GM18526 (cell line): ENCODE results near the gene IGSF9.

Experiments used
- POLR2A ChIP-seq: IDR thresholded peaks from 3 replicates; pipeline ENCODE4 v1.6.1; 2011; ENCODE audit not compliant: insufficient read length; ENCODE audit errors: extremely low read depth

The IGSF9 gene

DNA sequence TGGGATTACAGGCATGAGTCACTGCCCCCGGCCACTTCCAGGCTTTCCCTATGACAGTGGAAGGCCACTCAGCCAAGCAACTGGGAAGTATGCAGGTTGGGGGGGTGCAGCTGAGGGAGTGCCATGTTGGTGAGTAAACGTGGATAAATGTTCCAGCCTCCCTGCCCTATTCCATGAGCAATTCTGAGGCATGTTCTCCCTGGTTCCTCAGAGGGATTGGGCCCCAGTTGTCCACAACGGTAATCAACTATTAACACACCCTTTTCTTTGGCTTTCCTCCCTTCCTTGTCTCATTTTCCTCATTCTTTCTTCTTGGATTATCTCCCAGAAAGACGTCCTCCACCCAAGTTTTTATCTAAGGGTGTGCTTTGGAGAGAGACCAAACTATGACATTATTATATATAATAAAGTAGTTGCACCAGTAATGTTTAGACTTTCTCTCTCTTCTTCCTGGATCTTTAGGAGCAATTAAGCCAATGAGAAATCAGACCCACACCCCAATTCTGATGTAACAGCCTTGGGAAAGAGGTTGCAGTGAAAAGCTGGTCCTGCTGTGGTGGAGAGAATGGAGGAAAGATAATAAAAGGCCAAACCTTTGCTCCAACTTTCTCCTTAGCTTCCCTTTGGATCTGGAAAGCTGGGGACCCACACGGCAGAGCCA lies 15.4 kb upstream of the IGSF9 start:
- TF ChIP-seq POLR2A = no peak

DNA sequence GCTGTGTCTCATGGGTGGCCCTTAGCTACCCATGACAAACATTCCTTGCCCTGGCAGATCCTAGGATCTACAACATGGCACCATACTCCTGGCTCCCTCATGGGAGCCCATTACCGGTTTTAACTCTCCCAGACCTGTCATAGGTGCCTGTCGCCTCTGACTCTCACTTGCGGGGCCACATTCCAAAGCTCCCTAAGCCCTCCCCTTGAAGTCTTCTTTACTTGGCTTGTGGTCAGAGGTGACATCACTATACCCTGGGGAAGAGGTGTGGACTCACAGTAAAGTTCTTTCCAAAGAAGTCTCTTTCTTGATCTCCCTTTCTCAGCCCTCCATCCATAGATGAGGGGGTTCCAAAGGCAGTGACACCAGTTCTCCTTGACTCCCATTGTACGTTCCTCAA lies 14.0 kb upstream of the IGSF9 start:
- TF ChIP-seq POLR2A = no peak

DNA sequence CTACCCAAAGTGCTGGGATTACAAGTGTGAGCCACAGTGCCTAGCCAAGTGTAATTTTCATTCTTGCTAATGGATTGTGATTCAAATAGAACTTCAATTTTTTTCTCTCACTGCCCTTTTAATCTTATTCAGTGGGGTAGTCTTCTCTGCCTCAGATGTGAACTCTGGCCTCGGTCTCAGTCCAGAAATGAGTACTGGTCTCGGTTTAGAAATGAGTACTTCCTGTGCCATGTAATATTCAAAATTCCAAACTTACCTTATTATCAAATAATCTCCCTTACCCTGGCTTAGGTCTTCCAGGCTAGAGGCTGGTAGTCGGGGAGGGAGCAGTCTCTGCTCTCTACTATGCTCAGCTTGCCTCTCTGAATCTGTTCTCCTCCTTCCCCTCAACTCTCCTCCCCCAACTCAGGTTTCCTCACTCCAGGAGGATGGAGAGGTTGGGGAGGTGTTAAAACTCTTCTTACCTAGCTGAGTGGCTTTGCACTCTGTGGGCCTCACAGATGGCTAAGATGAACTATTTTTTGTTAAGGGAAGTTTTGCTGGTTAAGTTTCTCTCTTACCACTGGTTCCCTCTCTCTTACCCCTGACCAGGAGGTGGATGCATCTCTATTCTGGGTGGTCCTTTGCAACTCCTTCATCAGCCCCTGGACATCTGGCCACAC lies 13.4 kb upstream of the IGSF9 start:
- no peak for TF ChIP-seq POLR2A

DNA sequence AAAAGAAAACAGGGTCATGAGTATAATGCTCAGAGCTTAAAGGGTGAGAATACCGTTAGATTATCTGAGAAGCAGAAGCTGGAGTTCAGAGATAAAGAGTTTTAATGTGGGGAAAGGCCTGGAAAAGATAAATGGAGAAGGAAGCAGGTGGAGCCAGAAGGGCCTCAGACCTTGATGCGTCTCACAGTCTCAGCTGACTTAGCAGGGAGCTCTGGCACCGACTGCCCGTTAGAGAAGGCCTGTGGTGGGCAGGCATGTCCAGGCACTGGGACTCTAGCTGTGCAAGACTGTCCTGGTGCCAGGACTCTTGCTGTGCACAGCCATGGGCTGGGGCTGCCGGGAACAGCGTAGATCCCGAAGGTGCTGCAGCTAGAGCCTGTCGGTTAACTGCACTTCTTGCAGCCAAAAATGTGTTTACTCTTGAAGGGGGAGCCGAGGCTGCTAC lies 12.4 kb upstream of the IGSF9 start:
- no peak for TF ChIP-seq POLR2A

DNA sequence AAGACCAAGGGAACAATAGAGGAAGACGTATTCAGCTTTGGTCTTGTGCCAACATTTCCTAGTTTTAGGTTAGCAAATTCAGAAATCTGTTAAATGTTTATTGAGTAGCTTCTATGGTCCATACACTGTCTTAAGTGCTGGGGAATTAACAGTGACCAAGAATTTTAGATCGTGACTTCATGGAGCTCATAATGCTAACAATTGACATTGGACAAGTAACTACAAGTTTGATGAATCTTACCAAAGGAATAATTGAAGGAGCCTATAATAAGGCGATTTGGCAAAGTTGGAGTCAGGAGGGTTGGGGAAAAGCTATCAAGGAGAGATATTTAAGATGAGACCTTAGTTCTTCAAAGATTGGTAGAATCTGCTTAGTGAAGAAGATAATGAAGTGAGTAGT lies 10.0 kb upstream of the IGSF9 start:
- no peak for TF ChIP-seq POLR2A

DNA sequence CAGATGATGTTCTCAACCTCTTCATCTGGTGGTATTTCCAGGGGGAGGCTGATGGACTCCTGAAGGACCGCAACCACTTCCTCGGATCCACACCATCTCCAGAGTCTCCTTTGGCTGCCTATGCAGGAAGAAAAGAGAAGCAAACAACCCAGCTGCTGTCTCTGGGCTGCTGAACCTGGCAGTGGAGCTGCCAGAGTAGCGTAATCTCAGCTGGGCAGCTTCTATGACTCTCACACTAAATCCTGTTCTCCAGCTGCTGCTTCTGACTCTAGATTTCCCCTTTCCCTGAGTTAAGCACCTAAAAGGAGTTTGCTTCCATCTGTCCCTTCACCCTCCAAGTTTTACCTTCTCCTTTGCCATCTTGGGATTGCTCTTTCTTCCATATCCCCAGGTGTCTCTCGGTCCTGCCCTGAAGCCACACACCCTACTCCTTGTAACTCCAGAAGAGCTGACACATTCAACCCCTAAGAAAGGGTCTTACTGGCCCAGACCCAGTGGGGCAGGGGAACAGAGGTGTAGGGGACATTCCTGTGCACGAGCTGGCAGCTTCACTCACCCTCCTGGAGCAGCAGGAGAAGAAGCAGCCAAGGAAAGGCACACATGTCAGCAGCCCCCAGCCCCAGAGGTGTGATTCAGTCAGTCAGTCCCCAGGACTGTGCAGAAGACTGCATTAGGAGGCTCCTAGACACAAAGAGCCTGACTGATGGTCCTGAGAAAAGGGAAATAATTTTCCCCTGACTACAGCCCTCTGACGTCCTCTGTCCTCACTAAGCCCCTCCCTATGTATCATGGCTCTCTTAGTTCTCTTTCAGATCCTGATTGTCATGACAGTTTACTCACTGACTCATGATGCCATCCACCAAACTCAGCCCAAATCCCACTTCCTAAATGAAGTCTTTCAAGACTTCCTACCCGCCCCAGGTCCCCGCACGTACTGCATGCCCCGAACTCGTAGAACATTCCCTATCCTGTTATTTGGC lies 8.4 kb upstream of the IGSF9 start, which contains the start of gene SLAMF9:
Gene SLAMF9 (minus strand): TSS at position 702 of the 980 bp plus-strand sequence. CDS start 100 bp downstream, at position 602.
- TF ChIP-seq POLR2A = no peak

DNA sequence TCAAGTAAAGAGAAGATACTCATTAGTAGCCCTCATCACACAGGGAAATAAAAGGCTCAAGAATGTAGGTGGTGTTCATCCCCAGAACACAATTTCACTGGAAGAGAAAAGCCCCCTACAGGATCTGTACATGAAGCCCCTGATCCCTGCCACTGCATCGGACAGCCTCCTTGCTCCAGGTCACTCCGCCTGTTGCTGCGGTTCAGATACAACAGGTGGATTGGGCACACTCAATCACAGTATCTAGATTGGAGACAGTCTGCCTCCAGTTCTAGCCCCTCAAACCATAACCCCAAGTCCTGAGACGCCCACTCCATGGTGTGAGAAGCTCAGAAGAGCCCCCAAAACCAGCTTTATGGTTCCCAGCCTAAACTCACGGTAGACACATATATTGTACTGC lies 7.5 kb upstream of the IGSF9 start:
- TF ChIP-seq POLR2A = no peak

DNA sequence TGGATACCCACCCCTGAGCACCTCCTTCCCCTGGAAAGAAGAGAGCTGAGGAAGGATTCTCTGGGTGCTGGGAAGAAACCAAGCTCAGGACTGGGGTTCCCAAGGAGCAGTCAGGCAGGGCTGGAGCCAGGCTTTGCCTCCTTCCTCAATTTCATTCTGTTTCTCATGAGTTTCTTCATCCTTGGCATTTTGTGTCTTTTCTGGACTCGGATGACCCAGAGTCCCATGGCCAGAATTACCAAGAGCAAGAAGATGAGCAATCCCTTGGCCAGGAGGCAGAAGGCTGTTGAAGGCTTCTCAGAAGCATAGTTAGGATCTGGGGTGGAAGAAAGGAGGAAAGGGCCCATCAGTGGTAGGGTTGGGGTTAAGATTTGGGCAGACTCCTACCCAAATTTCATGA lies 6.1 kb upstream of the IGSF9 start:
- TF ChIP-seq POLR2A = no peak

DNA sequence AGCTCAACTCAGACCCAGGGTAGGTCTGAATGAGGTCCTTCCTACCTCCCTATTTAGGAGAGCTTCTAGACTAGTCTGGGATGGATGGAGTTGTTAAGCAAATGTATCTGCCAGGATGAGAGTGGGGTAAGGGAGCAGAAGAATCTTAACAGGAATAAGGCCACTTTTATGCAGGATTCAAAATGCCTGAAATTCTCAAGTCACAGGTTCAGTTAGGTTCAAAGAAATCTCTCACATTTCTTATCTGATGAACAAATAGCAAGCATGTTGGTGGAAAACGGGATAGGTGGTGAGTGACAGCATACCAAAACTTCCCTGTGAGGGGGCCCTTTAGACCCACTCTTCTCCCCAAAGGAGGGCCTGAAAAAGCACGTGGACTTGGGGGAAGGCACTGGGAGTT lies 5.6 kb upstream of the IGSF9 start:
- TF ChIP-seq POLR2A = no peak

DNA sequence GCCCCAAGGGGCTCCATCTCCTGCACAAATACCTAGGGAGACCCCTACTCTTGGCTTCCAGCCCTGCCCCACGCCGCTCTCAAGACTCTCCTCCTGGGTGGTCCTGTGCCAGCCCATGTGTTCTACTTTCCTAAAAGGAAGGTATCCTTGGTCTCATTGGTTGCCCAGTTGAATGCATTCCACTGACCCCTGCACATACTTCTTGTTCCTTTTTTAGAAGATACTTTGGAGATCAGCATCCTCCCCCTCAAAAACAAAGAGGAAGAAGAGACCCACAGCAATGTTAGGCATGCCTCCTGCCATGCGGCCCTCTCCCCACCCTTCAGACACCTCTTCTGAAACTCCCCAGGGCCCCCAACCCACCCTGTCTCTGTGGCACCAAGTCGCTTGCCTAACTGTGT lies 4.6 kb upstream of the IGSF9 start:
- TF ChIP-seq POLR2A = no peak

DNA sequence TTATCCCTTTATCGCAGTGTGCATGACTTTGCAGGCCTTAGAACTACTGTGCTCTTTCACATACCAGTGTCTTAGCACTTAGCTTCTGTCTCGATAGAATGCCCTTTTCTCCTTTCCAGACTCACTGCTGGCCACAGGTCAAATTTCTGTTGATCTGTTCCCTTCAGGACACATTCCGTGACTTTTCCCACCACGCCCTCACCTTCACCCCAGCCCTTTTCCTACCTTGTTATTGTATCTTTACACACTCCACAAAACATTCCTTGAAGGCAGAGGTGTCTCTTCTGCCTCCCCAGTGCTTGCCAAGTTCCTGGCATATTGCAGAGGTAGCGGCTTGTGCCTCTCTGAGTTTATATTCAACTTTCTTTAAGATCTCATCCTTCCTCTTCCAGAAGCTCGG lies 3.7 kb upstream of the IGSF9 start:
- TF ChIP-seq POLR2A = no peak

DNA sequence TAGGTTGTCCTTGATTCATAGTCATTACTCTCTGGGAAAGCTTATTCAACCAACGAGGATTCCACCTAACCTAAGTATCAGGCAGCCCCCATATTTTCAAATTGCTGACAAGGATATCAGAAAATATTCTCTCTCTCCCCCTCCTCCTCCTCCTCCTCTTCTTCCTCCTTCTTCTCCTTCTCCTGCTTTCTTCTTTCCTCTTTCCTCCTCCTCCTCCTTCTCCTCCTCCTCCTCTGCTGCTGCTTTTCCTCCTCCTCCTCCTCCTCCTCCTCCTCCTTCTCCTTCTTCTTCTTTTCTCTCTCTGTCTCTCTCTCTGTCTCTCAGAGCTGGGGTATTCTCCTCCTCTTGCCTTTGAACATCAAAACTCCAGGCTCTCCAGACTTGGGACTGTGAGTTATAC lies 2.5 kb upstream of the IGSF9 start:
- no peak for TF ChIP-seq POLR2A

DNA sequence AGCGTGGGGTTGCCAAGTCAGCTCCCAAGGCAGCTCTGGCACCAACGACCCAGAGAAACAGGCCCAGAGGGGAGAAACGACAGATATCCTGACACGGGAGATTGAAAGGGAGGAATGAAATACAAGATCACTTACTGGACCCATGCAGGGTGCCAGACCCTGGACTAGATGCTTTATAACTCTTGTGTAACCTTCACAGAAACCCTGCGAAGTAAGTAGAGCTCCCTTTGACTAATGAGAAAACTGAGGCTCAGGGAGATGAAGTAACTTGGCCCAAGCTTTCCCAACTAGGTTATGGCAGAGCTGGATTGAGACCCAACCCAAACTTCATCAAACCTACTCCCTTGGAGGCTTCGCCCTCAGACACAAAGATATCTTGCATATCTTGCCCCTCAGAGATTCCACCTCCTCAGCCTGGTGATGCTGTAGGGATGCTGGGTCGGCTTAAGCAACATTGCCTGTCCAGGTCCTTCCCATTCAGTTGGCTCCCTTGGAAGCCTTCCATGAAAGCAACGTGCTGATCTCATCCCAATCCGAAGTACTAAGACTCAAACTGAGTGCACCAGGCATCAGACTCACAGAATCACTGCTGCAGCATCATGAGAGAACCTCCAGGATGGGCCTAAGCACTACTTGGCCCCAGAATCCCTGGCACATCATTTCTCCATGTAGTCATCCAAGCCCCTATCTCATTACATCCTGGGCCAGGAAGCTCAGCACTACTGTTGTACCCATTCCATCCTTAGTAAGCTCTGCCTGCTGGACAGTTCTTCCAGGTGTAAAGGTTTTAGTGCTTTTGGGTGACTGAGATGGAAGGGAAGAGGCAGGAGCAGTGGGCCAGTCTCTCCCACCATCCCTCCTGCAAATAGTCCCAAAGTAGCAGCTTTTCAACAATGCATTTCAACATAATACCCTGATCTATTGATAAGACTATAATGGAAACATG lies 1.1 kb upstream of the IGSF9 start:
- no peak for TF ChIP-seq POLR2A

DNA sequence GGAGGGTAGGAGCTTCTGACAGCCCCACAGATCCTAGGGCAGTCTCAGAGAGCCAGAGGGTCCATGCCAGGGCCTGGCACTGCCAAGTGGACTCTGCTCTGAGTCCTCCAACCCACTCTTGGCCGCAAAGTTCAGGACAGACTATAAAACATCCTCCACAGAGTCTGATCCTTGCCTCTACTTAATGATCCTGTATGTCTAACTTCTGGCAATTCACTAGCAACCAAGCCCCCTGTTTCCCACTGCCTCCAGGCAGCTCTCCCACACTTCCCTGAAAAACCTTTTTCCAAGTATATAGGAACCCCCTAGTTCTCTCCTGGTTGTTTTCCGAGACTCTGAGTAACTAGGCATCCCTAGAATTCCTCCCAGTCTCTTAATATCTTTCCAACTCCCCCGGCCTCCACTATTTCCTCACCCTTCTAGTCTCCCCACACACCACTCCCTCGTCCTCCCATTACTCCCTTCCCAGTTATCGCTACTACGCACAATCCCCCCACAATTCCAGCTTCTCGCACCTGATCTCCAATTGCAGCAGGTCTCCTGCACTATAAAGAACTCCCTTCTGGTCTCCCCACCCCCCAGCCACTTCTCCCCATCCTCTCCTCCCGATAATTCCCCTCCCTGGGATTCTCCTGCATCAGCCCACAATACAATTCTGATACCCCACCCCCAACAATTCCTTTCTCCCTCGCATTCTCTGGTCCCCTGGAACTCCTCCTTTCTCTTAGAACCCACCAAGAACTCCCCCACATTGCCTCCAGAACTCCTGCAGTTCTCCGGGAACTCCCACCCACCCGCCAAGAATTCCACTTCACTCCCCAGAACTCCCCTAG lies 574 bp downstream of the IGSF9 start:
- TF ChIP-seq POLR2A = no peak
